ENCODE measurements around the gene CCDC127.
A peak's percentile ranks its signal among the peaks of the same experiment; 100 is the strongest.

CCDC127 gene

DNA sequence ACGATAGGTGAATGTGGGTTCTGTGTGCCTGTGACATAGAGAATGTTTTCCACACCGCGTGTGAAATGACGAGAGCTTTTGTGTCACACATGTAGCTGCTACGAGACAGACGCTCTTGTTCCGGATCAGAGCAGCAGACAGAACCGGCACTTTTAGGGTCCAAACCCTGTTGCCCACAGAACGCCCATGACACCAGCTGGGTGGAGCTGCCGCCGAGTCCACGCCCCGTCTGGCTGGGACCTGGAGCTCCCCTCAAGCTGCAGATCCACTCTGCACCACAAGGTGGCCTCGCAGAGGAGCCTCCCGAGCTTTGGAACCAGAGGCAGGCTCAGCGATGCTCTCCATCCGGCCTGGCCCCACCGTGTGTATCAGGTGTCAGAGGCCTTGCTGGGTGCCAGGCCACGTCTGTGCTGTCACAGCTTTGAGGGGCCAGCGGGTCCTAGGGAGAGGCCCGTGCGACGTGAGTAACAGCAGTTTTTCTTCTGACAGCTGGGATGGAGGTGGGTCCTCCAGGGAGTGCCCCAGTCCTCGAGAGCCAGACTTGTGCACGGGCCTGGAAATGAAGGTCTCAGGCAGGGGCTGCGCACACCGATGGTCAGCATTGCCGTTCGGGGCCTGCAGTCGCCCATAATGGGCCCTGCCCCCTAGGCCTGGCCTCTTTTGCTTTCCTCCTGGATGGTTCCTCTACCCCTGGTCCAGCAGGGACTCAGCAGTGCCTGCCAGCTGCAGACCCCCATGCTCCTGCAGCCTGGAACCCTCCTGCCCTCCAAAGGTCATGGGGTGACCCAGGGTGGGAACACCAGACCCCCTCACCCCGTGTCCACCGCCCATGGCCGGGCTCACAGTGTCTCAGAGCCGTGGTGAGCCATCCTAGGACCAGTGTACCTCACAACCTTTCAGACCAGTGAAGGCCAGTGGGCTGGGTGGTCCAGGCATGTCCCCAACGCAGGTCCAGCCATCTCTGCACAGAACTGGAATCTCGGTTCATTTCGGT, 29.2 kb downstream of the CCDC127 start:
- DNase-seq: peak; percentile 90

DNA sequence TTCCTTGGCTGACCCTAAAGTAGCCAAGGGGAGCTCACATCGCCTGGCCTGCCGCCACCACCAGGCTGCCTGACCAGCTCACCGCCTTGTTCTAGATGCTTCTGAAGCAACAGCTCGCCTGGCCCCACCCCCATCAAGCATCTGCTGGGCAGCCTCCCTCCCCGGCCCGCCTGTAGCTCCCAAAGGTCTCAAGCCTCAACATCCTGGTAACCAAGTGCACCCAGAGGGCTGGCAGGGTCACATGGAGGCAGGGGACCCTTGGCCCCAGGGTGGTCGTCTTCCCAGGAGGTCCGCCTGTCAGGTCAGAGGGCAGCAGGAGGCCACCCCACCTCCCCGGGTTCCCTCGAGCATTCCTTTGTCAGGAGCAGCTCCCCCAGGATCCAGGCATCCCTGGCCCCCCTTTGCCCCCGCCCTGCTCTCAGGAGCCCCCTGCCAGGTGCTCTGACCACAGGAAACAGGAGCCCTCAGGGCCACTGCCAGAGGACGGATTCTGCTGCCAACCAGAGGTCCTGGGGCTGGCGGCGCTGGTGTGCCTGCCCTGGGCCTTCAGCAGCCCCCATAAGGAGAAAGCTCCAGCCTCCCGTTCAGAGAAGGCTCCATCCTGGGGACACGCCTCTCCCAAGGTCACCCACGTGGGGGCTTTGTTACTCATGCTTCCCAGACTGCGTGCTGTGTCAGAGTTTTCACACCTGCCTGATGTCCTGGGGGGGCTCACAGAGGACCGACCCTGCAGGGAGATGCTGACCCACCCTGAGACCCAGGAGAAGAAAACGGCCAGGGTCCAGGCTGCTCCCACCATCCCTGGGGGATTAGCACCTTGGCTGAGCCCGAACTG, 30.1 kb downstream of the CCDC127 start:
- DNase-seq: no peak

- no peak for DNase-seq
These were observed 30.9 kb downstream of the CCDC127 start for GRCh38 chr5:187042-187431.

- no peak for DNase-seq
These were observed 31.6 kb downstream of the CCDC127 start for GRCh38 chr5:186091-187041.

- no peak for DNase-seq
These were observed 32.6 kb downstream of the CCDC127 start for GRCh38 chr5:185095-186070.

GRCh38 chr5:184471-184870, 33.5 kb downstream of the CCDC127 start:
- DNase-seq: no peak

GRCh38 chr5:182126-182525, 35.8 kb downstream of the CCDC127 start:
- no peak for DNase-seq

GRCh38 chr5:181566-181965, 36.4 kb downstream of the CCDC127 start:
- no peak for DNase-seq

GRCh38 chr5:181160-181559, 36.8 kb downstream of the CCDC127 start:
- no peak for DNase-seq

DNA sequence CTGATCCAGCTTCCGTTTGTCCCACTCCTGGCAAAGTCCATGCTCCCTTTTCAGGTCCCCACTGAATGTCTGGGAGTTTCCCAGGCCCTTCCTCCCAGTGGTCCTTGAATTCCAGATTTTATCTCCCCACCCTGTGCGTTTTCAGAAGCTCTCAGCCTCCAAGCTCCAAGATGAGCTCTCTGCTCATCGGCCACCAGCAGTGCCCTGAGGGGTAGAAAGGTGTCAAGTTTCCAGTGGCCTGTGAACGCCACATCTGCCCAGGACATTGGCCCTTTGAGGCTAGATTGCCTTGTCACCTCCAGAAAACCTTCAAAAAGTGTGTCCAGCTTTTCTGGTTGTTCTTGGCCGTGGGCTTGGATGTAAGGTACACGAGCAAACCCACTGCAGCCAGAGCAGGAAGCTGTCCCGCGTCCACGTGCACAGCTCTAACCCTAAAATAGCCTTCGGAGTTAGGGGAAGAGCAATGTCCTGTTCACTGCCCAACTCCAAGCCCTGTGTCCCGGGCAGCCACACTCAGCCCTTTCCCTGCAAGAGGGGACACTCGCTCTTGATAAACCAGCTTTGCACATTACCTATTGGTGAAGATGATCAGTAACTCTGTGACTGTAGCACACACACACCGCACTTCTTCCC, 37.6 kb downstream of the CCDC127 start:
- no peak for DNase-seq

DNA sequence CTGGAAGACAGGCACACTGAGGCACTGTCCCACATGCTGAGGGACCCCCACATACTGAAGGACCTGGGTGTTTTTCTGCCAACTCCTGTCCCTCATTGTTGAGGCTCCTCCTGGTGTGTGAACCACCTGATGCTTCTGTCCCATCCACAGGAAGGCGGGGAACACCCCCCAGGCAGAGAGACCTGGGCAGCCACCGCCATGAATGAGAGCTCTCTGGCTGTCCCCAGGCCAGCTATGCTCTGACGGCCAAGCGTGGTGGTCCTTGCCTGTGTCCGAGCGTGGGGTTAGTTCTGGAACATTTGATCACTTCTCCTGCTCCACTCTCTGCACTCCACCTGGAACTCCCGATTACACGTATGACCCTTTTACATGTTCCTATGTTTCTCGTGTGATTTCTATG, 38.6 kb downstream of the CCDC127 start:
- DNase-seq: no peak

DNA sequence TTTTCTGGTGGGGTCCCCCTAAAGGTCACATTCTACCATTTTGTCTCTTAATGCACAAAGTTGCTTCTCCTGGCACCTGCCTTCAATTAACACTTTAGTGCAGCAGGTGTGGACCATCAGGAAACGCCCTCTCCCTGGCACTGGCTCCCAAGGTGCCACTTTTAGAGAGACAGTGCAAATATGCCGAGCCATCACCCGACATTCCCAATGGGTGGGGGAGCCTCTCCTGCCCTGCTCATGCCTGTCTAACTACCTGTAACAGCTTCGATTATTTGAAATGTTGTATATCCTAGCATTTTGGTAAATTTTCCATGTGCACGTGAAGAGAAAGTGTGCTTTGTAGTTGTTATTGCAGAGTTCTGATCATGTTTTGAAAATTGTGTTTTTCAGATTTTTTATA, 39.8 kb downstream of the CCDC127 start:
- no peak for DNase-seq

DNA sequence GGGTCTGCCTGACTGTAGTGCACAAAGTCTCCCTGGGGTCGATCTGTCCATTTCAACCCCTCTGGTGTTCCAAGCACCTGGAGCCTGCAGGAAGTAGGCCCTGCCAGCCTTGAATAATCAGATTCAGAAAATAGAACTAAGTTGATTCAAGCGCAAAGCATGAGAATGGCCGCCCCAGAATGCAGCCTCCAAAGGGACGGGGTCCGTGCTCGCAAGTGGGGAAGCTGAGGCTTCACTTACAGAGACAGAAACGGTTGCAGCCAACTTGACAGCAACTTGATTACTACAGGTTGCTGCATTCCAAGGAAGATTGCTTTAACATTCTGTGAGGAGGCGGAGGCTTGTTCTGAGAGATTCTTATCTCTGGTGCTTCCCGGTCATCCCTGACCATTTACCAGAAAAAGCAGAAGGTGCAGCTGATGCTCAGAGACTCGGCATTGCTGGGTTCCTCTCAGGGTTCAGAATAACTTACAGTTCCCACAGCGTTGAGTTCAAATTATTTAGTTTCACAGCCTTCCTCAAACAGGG, 41.6 kb downstream of the CCDC127 start:
- no peak for DNase-seq

DNA sequence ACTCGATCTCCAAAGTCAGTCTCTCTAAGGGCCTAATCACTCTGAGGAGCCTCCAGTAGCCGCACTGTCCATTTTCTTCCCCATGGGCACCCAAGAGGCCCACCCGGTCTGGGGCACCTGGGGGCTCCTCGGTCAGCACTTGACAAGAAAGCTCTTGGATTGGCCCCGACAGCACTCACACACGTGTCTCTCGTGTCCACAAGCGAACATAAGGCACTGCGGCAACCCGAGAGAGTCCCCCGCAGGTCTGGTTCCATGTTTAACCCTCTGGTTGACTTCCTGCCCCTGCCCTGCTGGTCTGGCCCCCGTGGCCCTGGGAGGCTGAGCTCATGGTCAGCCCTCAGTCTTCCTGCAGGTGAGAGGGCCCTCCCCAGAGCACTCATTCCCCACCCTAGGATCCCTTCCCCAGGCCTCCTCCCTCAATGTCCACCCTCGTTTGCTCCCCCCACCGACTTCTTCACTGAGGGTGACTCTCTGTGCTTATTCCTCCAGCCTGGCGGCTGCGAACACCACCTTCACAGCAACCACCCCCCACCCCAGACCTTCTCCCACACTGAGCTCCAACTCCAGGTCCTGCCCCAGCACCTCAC, 43.0 kb downstream of the CCDC127 start:
- DNase-seq: no peak

DNA sequence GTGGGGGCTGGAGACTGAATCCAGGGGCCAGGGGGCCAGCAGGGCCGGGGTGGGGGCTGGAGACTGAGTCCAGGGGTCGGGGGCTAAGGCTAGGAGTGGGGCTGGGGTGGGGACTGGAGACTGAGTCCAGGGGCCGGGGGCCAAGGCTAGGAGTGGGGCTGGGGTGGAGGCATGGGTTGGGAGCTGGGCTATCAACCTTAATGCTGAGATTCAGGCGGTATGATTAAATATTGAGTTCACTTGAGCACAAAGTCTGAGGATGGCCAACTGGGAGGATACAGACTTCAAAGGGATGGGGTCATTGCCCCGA, 43.7 kb downstream of the CCDC127 start:
- DNase-seq: no peak

GRCh38 chr5:173392-174290, 44.3 kb downstream of the CCDC127 start:
- no peak for DNase-seq

DNA sequence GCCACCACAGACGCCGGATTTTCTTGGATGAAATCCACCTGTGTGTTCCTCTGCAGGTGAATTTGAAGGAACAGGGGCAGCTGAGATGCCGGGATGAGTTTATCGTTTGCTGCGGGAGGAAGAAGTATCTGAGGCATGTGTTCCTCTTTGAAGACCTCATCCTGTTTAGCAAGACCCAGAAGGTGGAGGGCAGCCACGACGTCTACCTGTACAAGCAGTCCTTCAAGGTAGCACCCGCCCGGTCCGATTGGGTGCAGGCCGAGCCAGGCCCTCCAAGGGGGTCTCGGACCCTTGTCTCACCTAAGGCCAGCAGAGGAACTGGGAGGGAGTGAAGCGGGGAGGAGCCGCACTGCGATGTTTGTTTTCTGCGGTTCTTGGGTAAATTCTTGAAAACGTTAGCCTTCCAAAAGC, 45.1 kb downstream of the CCDC127 start:
- no peak for DNase-seq

GRCh38 chr5:172421-172820, 45.5 kb downstream of the CCDC127 start:
- no peak for DNase-seq

DNA sequence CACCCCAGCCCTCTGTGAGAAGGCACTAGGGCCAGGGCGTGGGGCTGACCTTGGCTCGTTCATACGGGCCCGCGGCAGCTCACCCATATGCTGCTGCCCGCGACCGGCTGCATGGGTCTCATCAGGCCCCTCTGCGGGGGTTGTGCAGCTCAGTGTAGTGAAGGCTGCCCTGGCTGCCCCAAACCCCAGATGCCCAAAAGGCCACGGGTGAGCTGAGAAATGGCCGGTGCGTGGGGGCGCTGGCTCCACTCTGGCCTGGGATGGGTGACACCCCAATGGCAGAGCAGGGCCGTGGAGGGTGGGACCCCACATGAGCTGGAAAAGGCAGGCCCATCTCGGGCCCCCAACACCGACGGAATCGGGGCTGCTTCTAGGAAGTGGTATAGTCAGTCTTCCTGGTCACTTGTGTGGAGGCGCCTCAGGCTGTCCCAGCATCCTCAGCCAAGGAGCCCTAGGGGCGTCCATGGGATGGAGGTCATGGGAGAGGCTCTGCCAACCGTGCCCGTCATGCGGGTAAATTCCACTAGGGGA, 46.1 kb downstream of the CCDC127 start:
- DNase-seq: no peak
